Measurements from ENCODE around the gene MYB.

GRCh38 chr6:135236732-135237131, 55.6 kb downstream of the MYB start:
- no peak for TF ChIP-seq EZH2 (IDR thresholded peaks at IDR 0.05; ENCODE audit: borderline replicate concordance, low read depth, low read length, poor library complexity, severe bottlenecking)
- TF ChIP-seq, protein P1, sequence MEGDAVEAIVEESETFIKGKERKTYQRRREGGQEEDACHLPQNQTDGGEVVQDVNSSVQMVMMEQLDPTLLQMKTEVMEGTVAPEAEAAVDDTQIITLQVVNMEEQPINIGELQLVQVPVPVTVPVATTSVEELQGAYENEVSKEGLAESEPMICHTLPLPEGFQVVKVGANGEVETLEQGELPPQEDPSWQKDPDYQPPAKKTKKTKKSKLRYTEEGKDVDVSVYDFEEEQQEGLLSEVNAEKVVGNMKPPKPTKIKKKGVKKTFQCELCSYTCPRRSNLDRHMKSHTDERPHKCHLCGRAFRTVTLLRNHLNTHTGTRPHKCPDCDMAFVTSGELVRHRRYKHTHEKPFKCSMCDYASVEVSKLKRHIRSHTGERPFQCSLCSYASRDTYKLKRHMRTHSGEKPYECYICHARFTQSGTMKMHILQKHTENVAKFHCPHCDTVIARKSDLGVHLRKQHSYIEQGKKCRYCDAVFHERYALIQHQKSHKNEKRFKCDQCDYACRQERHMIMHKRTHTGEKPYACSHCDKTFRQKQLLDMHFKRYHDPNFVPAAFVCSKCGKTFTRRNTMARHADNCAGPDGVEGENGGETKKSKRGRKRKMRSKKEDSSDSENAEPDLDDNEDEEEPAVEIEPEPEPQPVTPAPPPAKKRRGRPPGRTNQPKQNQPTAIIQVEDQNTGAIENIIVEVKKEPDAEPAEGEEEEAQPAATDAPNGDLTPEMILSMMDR (conservative IDR thresholded peaks at IDR 0.05; ENCODE audit: low read depth, low read length): no peak
